ENCODE results near the gene NACAD. TPM values are rescaled to one million over a fixed set of nuclear protein-coding genes. Genes with fewer than 3 reads are reported as not detected.
A peak's percentile ranks its signal among the peaks of the same experiment; 100 is the strongest.

The NACAD gene
- total RNA-seq = 0.39 and 0.89 TPM in 2 replicates

- peak in 1 of 2 donors; percentile 49 for DNase-seq (ENCODE audit: low read depth in 2 of 2)
Measured at GRCh38 chr7:45088821-45089340, at the start of gene NACAD. Gene NACAD (minus strand): TSS chr7:45088969. CDS start chr7:45088894, 75 bp downstream.

GRCh38 chr7:45136106-45137060 is 47.6 kb upstream of the NACAD start:
- peak; percentile 64 to 79 for DNase-seq (ENCODE audit: low read depth in 2 of 2)

- DNase-seq (ENCODE audit: low read depth in 2 of 2) = no peak
Measured at GRCh38 chr7:45133877-45134276, 45.1 kb upstream of the NACAD start.

- no peak for DNase-seq (ENCODE audit: low read depth in 2 of 2)
Measured at GRCh38 chr7:45133352-45133751, 44.6 kb upstream of the NACAD start.

- no peak for DNase-seq (ENCODE audit: low read depth in 2 of 2)
Measured at GRCh38 chr7:45132708-45133320, 44.0 kb upstream of the NACAD start.

- no peak for DNase-seq (ENCODE audit: low read depth in 2 of 2)
Measured at GRCh38 chr7:45131891-45132290, 43.1 kb upstream of the NACAD start.

- no peak for DNase-seq (ENCODE audit: low read depth in 2 of 2)
Measured at GRCh38 chr7:45130910-45131309, 42.1 kb upstream of the NACAD start.

- DNase-seq (ENCODE audit: low read depth in 2 of 2) = no peak
Measured at GRCh38 chr7:45129906-45130305, 41.1 kb upstream of the NACAD start.

GRCh38 chr7:45129181-45129800 is 40.5 kb upstream of the NACAD start:
- no peak for DNase-seq (ENCODE audit: low read depth in 2 of 2)

- no peak for DNase-seq (ENCODE audit: low read depth in 2 of 2)
Measured at GRCh38 chr7:45126920-45127319, 38.2 kb upstream of the NACAD start.

GRCh38 chr7:45126201-45126600 is 37.4 kb upstream of the NACAD start:
- no peak for DNase-seq (ENCODE audit: low read depth in 2 of 2)

GRCh38 chr7:45125193-45125904 is 36.6 kb upstream of the NACAD start:
- no peak for DNase-seq (ENCODE audit: low read depth in 2 of 2)

- no peak for DNase-seq (ENCODE audit: low read depth in 2 of 2)
Measured at GRCh38 chr7:45123913-45124710, 35.3 kb upstream of the NACAD start.

GRCh38 chr7:45122975-45123860 is 34.4 kb upstream of the NACAD start:
- DNase-seq (ENCODE audit: low read depth in 2 of 2) = no peak

GRCh38 chr7:45119550-45119949 is 30.8 kb upstream of the NACAD start:
- DNase-seq (ENCODE audit: low read depth in 2 of 2) = no peak

- no peak for DNase-seq (ENCODE audit: low read depth in 2 of 2)
Measured at GRCh38 chr7:45118889-45119331, 30.1 kb upstream of the NACAD start.

GRCh38 chr7:45118292-45118691 is 29.5 kb upstream of the NACAD start:
- no peak for DNase-seq (ENCODE audit: low read depth in 2 of 2)

GRCh38 chr7:45117582-45117981 is 28.8 kb upstream of the NACAD start:
- DNase-seq (ENCODE audit: low read depth in 2 of 2) = no peak

- no peak for DNase-seq (ENCODE audit: low read depth in 2 of 2)
Measured at GRCh38 chr7:45116048-45116447, 27.3 kb upstream of the NACAD start.

All from dermis microvascular lymphatic vessel endothelial cell (primary cell).